ENCODE results near the gene JAM3. TPM values are rescaled to one million over a fixed set of nuclear protein-coding genes. Genes with fewer than 3 reads are reported as not detected.
A peak's percentile ranks its signal among the peaks of the same experiment; 100 is the strongest.

JAM3 gene
- total and polyA plus RNA-seq, 11 donors = 11.9 to 56.9 (median 34.0) TPM

GRCh38 chr11:134120143-134120850 lies 51.4 kb downstream of the JAM3 start:
- 12 to 26% (median 17%) methylated on average over 13 of the region's 13 CpGs for WGBS, 4 donors
- peak overlapping the region in 10 of 12 donors; percentile 13 to 43 (median 29) for H3K4me3 ChIP-seq
- peaks cover 0 to 5% (median 0%) of the 10 kb centered on the region in 9 donors for H3K27me3 ChIP-seq
- TF ChIP-seq, protein P1, sequence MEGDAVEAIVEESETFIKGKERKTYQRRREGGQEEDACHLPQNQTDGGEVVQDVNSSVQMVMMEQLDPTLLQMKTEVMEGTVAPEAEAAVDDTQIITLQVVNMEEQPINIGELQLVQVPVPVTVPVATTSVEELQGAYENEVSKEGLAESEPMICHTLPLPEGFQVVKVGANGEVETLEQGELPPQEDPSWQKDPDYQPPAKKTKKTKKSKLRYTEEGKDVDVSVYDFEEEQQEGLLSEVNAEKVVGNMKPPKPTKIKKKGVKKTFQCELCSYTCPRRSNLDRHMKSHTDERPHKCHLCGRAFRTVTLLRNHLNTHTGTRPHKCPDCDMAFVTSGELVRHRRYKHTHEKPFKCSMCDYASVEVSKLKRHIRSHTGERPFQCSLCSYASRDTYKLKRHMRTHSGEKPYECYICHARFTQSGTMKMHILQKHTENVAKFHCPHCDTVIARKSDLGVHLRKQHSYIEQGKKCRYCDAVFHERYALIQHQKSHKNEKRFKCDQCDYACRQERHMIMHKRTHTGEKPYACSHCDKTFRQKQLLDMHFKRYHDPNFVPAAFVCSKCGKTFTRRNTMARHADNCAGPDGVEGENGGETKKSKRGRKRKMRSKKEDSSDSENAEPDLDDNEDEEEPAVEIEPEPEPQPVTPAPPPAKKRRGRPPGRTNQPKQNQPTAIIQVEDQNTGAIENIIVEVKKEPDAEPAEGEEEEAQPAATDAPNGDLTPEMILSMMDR (IDR thresholded peaks at IDR 0.05) = no peak
- no peak for TF ChIP-seq POLR2A (IDR thresholded peaks at IDR 0.05)
- peak; percentile 62 to 80 (median 69) for DNase-seq
- H3K27ac ChIP-seq = peak overlapping the region; percentile 70 to 92 (median 84)
- H3K4me1 ChIP-seq = peaks cover 6 to 63% (median 42%) of the 10 kb centered on the region in 12 donors
- peak; percentile 78 to 89 (median 82) for ATAC-seq
- H3K36me3 ChIP-seq = no peaks in the 10 kb centered on the region
- no peaks in the 10 kb centered on the region for H3K9me3 ChIP-seq
- intact Hi-C loops (cut with DNase I) = loop anchor here in 3 of 10 donors (5.0 kb wide), 3 partner anchors 48 to 68 kb away; partner anchors contain the start of gene JAM3 (in 1 of the 3)

GRCh38 chr11:134120921-134121526 lies 52.2 kb downstream of the JAM3 start:
- Histone ChIP-seq H3K27me3 (peaks cover 0 to 8% (median 0%) of the 10 kb centered on the region in 9 donors), H3K4me1 (peaks cover 6 to 70% (median 50%) of the 10 kb centered on the region in 12 donors), H3K36me3 (no peaks in the 10 kb centered on the region), H3K4me3 (peak overlapping the region in 10 of 12 donors; percentile 13 to 43 (median 29)), H3K27ac (peak overlapping the region; percentile 70 to 92 (median 84)), H3K9me3 (no peaks in the 10 kb centered on the region)
- TF ChIP-seq POLR2A (IDR thresholded peaks at IDR 0.05) = no peak
- TF ChIP-seq, protein P1 (IDR thresholded peaks at IDR 0.05) = no peak
- peak; percentile 14 to 72 (median 40) for ATAC-seq
- WGBS, 4 donors = 36 to 50% (median 38%) methylated on average over 9 of the region's 9 CpGs
- peak; percentile 30 to 62 (median 46) for DNase-seq
- intact Hi-C loops (cut with DNase I) = loop anchor here in 3 of 10 donors (5.0 kb wide), 3 partner anchors 49 to 69 kb away; partner anchors contain the start of gene JAM3 (in 1 of the 3)

DNA sequence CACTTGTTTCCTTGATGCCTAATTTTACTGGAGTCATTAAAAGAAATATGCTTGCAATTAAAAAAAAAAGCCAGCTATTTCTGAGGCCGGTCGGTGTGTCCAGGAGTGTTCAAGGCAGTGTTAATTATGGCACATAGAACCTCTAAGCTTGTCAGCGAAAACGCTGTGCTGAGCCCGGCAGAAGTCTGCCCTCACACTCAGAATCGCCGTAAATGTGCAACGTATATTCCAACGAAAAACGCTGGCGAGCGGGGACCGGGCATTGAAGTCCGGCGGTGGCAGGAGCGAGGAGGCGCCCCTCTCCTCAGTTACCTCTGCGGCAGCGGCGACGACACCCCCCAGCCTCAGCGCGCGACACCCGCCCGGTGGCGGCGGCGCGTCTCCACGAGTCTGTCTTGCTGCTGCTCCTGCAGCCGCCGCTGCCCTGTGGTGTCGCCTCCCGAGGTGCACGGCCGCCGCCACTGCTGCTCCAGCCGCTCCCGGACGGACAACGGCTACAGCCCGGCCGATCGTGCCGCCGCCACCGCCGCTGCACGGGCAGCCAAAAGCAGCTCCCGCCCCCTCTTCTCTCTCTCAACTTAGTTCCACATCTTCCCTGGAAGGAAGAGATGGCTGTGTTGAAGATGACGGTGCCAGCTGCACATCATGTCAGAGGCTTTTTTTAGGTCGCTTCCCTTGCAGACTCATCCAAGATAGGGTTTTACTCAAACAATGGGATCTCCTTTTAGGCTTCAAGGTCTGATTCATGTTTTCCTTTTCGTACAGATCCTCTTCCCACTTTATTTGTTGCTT lies 56.0 kb downstream of the JAM3 start:
- Histone ChIP-seq H3K4me1 (peaks cover 6 to 64% (median 48%) of the 10 kb centered on the region in 12 donors), H3K9me3 (no peaks in the 10 kb centered on the region), H3K27me3 (peaks cover 0 to 8% (median 0%) of the 10 kb centered on the region in 9 donors), H3K4me3 (peak overlapping the region; percentile 28 to 68 (median 54)), H3K36me3 (no peaks in the 10 kb centered on the region), H3K27ac (peak overlapping the region; percentile 55 to 85 (median 76))
- DNase-seq (peak; percentile 62 to 79 (median 66)), ATAC-seq (peak; percentile 54 to 75 (median 66))
- TF ChIP-seq POLR2A (IDR thresholded peaks at IDR 0.05) = no peak
- TF ChIP-seq, protein P1 (IDR thresholded peaks at IDR 0.05) = peak in 4 of 12 donors; percentile 5 to 42 (median 32)
- intact Hi-C loops (cut with DNase I) = loop anchor here in 6 of 10 donors (2.0 to 5.0 kb wide), 4 partner anchors 53 to 73 kb away; partner anchors contain the start of gene JAM3 (in 5 of the 6)
- 1 to 4% (median 3%) methylated on average over 28 to 54 of the region's 54 CpGs for WGBS, 4 donors
